ENCODE measurements around the gene ADAM12.

The ADAM12 gene

DNA sequence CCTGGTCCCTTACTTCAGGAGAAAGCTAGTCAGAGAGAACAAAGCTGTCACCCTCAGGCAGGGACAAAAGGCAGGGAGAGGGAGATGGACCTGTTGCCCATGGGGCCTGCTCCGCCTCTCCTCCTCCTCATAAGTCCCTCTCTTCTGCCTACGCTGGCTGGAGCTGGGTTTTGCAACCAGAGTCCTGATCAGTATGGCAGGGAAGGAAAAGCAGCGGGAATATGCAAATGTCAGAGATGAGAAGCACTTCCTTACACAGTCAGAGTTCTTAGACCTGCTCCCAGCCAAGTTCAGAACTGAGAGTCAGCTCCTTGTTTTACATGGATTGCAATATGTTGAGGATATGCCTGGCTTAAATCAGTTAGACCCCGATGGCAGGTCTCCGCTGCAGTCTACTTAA lies 231.1 kb downstream of the ADAM12 start:
- H3K4me1 ChIP-seq (ENCODE audit: control insufficient read depth, insufficient read depth, low read length, poor library complexity, severe bottlenecking): no peaks in the 10 kb centered on the region
- H3K9me3 ChIP-seq (ENCODE audit: control insufficient read depth, low read length): no peaks in the 10 kb centered on the region
- H3K27me3 ChIP-seq (replicated peaks; ENCODE audit: control insufficient read depth, insufficient read depth, low read length, poor library complexity, severe bottlenecking): no peaks in the 10 kb centered on the region
- H3K27ac ChIP-seq (ENCODE audit: insufficient read depth, low read length, poor library complexity, severe bottlenecking): no peak overlapping the region
- no peak for DNase-seq
- no peaks in the 10 kb centered on the region for H3K36me3 ChIP-seq (ENCODE audit: control insufficient read depth, insufficient read depth, low read length)
- no peak overlapping the region for H3K4me3 ChIP-seq (ENCODE audit: insufficient read depth, low read depth, low read length, poor library complexity, severe bottlenecking)

DNA sequence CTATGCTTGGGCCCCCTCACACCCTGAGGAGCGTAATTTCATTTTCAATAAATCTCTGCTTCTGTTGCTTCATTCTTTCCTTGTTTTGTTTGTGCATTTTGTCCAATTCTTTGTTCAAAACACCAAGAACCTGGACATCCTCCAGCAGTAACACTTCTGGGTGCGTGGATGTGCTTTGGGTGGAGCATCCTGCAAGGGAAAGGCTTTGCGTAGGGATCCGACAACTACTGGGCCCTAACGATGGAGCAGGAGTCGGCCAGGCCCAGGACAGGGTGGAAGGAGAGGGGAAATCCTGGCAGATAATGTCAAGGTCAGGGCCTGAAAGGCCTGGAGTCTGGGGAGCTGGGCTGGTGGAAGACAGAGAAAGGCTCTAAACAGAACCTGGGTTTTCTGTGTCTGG lies 231.8 kb downstream of the ADAM12 start:
- H3K27ac ChIP-seq (ENCODE audit: insufficient read depth, low read length, poor library complexity, severe bottlenecking): no peak overlapping the region
- H3K9me3 ChIP-seq (ENCODE audit: control insufficient read depth, low read length): no peaks in the 10 kb centered on the region
- H3K4me1 ChIP-seq (ENCODE audit: control insufficient read depth, insufficient read depth, low read length, poor library complexity, severe bottlenecking): no peaks in the 10 kb centered on the region
- H3K4me3 ChIP-seq (ENCODE audit: insufficient read depth, low read depth, low read length, poor library complexity, severe bottlenecking): no peak overlapping the region
- no peaks in the 10 kb centered on the region for H3K36me3 ChIP-seq (ENCODE audit: control insufficient read depth, insufficient read depth, low read length)
- H3K27me3 ChIP-seq (replicated peaks; ENCODE audit: control insufficient read depth, insufficient read depth, low read length, poor library complexity, severe bottlenecking): no peaks in the 10 kb centered on the region
- DNase-seq: no peak

DNA sequence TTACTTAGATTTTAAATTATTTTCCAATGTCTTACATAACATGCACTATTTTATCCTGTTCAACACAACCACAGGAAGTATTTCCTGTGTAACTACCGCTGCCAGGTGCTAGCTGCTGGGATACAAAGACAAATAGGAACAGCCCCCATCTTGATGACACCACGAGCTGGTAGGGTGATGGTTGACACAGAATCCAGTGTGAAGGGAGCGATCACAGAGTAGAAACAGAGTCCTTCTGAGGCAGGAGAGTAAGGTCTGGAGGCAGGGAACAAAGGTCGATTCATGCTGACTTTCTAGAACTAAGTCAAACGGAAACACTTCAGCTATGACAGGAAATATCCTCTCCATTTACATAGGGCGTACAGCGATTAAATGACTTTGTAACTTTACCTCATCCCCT lies 232.3 kb downstream of the ADAM12 start:
- DNase-seq: no peak
- no peaks in the 10 kb centered on the region for H3K27me3 ChIP-seq (replicated peaks; ENCODE audit: control insufficient read depth, insufficient read depth, low read length, poor library complexity, severe bottlenecking)
- H3K4me1 ChIP-seq (ENCODE audit: control insufficient read depth, insufficient read depth, low read length, poor library complexity, severe bottlenecking): no peaks in the 10 kb centered on the region
- H3K9me3 ChIP-seq (ENCODE audit: control insufficient read depth, low read length): no peaks in the 10 kb centered on the region
- no peak overlapping the region for H3K4me3 ChIP-seq (ENCODE audit: insufficient read depth, low read depth, low read length, poor library complexity, severe bottlenecking)
- H3K27ac ChIP-seq (ENCODE audit: insufficient read depth, low read length, poor library complexity, severe bottlenecking): no peak overlapping the region
- H3K36me3 ChIP-seq (ENCODE audit: control insufficient read depth, insufficient read depth, low read length): no peaks in the 10 kb centered on the region

DNA sequence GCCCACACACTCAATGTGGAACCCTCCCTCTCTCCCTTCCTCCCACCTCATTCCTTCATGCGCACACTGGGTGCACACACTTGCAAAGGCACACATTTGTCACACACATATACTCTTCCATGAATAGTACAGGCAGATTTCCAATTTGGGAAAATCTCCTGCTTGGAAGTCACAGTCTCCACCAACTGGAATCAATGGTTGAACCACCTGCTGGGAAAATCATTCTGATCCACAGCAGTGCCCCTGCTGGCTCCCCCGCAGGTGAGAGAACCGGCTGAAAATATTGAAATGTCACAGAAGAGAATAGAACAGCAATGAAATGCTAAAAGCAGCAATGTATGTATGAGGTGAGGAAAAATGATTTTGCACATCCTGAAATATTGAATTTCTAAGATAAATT lies 232.7 kb downstream of the ADAM12 start:
- no peak for DNase-seq
- no peaks in the 10 kb centered on the region for H3K36me3 ChIP-seq (ENCODE audit: control insufficient read depth, insufficient read depth, low read length)
- H3K27ac ChIP-seq (ENCODE audit: insufficient read depth, low read length, poor library complexity, severe bottlenecking): no peak overlapping the region
- no peaks in the 10 kb centered on the region for H3K4me1 ChIP-seq (ENCODE audit: control insufficient read depth, insufficient read depth, low read length, poor library complexity, severe bottlenecking)
- no peaks in the 10 kb centered on the region for H3K27me3 ChIP-seq (replicated peaks; ENCODE audit: control insufficient read depth, insufficient read depth, low read length, poor library complexity, severe bottlenecking)
- H3K4me3 ChIP-seq (ENCODE audit: insufficient read depth, low read depth, low read length, poor library complexity, severe bottlenecking): no peak overlapping the region
- no peaks in the 10 kb centered on the region for H3K9me3 ChIP-seq (ENCODE audit: control insufficient read depth, low read length)

DNA sequence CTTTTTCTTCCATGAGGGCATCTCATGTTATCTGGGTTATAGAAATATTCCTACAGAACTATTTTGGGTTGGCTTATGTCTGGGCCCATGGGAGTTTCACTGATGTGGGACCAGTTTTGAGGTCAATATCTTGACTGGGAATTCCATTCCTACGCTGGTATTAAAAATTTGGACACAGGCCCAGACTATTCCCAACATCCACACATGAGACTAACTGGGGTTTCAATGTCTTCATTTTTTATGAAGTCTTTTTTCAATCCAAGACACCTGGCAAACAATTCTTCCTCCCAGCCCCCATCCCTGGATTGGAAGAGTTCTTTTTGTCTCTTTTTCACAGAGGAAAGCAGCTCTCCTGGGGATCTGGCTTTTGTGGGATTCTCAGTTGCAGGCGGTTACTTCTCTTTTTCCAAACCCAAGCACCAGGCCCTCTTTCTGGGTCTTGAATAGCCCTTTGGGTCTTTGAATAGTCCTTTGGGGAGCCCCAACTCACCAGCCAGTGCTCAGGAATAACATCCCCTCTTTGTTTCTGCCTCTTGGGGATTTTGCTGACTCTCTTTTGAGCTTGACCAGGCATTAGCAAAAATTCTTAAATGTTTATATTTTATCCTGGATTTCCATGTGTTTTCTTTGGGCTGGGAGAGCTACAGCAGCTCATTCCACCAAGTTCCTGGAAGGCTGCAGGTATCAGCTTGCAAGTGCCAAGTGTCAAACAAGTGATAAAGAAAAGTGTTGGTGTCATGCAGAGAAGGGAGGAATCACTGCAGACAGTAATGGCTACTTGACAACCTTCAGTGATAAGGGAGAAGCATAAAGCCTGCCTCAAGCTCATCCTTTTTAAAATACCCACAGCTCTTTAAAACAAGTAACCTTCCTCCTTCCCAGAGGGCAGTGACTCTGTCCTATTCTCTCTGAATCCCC lies 234.3 kb downstream of the ADAM12 start:
- Histone ChIP-seq H3K9me3 (ENCODE audit: control insufficient read depth, low read length) (no peaks in the 10 kb centered on the region), H3K4me1 (ENCODE audit: control insufficient read depth, insufficient read depth, low read length, poor library complexity, severe bottlenecking) (no peaks in the 10 kb centered on the region), H3K27ac (ENCODE audit: insufficient read depth, low read length, poor library complexity, severe bottlenecking) (no peak overlapping the region), H3K27me3 (replicated peaks; ENCODE audit: control insufficient read depth, insufficient read depth, low read length, poor library complexity, severe bottlenecking) (no peaks in the 10 kb centered on the region), H3K36me3 (ENCODE audit: control insufficient read depth, insufficient read depth, low read length) (no peaks in the 10 kb centered on the region), H3K4me3 (ENCODE audit: insufficient read depth, low read depth, low read length, poor library complexity, severe bottlenecking) (no peak overlapping the region)
- DNase-seq: no peak

DNA sequence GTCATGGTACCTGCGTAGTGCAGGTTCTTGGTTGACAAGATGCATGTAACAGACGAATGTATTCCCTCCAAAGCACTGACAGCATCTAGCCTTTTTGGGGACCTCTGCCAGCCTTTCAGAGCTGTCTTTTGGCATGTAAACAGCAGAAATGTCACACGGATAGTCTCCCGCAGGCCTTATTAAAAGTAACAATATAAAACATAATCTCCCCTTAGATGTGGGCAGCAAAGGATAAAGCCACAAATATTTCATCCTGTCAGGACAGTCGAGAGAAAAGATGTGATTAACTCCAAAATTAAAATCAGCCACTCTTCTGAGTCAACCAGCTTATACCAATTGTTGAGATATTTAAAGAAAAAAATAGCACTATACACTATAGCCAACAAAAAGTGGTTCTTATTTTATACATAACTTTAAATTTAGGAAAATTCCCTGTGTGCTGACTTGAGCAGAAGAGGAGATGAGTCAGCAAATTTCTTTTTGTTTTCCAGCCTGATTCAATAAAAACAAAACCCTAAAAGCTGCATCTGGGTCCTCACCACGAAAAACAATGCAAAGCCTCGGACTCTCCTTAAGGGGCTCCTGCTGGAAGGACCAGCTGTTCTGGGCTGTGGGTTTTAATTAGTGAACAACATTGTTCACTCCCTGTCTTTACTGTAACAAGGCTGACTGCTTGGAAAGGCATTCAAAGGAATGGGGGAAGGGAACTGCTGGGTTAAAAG lies 240.2 kb downstream of the ADAM12 start:
- H3K4me3 ChIP-seq (ENCODE audit: insufficient read depth, low read depth, low read length, poor library complexity, severe bottlenecking): no peak overlapping the region
- no peaks in the 10 kb centered on the region for H3K4me1 ChIP-seq (ENCODE audit: control insufficient read depth, insufficient read depth, low read length, poor library complexity, severe bottlenecking)
- H3K36me3 ChIP-seq (ENCODE audit: control insufficient read depth, insufficient read depth, low read length): no peaks in the 10 kb centered on the region
- no peaks in the 10 kb centered on the region for H3K9me3 ChIP-seq (ENCODE audit: control insufficient read depth, low read length)
- no peaks in the 10 kb centered on the region for H3K27me3 ChIP-seq (replicated peaks; ENCODE audit: control insufficient read depth, insufficient read depth, low read length, poor library complexity, severe bottlenecking)
- DNase-seq: no peak
- H3K27ac ChIP-seq (ENCODE audit: insufficient read depth, low read length, poor library complexity, severe bottlenecking): no peak overlapping the region

DNA sequence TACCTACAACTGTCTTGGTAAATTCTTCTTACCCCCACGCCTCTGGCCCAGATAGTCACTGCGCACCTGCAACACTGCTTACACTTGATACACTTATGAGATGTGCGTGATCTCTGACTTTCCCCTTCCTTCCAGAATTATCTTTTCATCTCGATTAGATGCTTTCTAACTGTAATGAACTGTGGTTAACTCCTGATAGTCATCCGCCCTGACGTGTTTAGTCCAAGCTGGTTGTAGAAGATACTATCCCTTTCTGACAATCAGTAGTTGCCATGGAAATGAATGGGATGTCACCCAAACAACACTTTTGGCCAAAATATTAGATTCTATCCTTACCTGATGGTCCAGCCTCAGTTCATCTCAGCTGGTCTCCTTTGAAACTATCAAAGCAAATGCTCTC lies 241.5 kb downstream of the ADAM12 start:
- no peaks in the 10 kb centered on the region for H3K9me3 ChIP-seq (ENCODE audit: control insufficient read depth, low read length)
- H3K4me1 ChIP-seq (ENCODE audit: control insufficient read depth, insufficient read depth, low read length, poor library complexity, severe bottlenecking): no peaks in the 10 kb centered on the region
- H3K27me3 ChIP-seq (replicated peaks; ENCODE audit: control insufficient read depth, insufficient read depth, low read length, poor library complexity, severe bottlenecking): no peaks in the 10 kb centered on the region
- H3K36me3 ChIP-seq (ENCODE audit: control insufficient read depth, insufficient read depth, low read length): no peaks in the 10 kb centered on the region
- H3K4me3 ChIP-seq (ENCODE audit: insufficient read depth, low read depth, low read length, poor library complexity, severe bottlenecking): no peak overlapping the region
- DNase-seq: no peak
- no peak overlapping the region for H3K27ac ChIP-seq (ENCODE audit: insufficient read depth, low read length, poor library complexity, severe bottlenecking)

DNA sequence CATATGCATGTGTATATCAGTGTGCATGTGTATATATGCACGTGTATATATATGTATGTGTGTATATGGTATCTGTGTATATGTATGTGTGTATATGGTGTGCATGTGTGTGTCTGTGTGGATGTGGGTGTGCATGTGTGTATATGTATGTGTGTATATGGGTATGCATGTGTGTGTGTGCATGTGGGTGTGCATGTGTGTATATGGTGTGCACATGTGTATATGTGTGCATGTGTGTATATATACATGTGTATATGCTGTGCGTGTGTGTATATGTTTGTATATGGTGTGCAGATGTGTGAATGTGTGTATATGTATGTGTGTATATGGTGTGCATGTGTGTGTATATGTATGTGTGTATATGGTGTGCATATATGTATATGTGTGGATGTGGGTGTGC lies 245.2 kb downstream of the ADAM12 start:
- H3K9me3 ChIP-seq (ENCODE audit: control insufficient read depth, low read length): no peaks in the 10 kb centered on the region
- no peak overlapping the region for H3K4me3 ChIP-seq (ENCODE audit: insufficient read depth, low read depth, low read length, poor library complexity, severe bottlenecking)
- H3K4me1 ChIP-seq (ENCODE audit: control insufficient read depth, insufficient read depth, low read length, poor library complexity, severe bottlenecking): no peaks in the 10 kb centered on the region
- H3K27ac ChIP-seq (ENCODE audit: insufficient read depth, low read length, poor library complexity, severe bottlenecking): no peak overlapping the region
- no peaks in the 10 kb centered on the region for H3K27me3 ChIP-seq (replicated peaks; ENCODE audit: control insufficient read depth, insufficient read depth, low read length, poor library complexity, severe bottlenecking)
- DNase-seq: no peak
- no peaks in the 10 kb centered on the region for H3K36me3 ChIP-seq (ENCODE audit: control insufficient read depth, insufficient read depth, low read length)

DNA sequence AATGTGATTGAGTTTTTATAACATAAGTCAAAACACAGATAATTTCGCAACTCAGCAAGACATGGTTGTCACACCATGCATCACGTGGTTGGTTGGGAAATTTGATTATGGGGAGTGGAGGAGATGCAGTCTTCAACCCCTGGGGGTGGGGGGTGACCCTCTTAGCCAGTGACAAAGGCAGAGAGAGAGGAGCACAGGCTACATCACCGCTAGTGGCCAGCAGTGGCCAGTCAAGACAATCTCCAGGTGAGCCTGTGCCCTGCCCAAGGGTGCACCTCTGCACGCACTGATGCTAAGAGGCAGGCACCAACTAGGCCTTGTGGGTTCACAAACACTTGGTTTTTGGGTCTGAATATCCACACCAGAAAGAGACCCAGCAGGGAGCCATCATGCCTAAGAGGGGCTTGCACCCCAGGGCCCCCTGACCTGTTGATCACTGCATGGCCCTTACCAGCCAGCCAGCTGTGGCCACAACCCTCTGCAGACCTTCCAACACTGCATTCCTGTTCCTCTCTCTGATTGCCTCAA lies 247.5 kb downstream of the ADAM12 start:
- H3K36me3 ChIP-seq (ENCODE audit: control insufficient read depth, insufficient read depth, low read length): no peaks in the 10 kb centered on the region
- H3K4me1 ChIP-seq (ENCODE audit: control insufficient read depth, insufficient read depth, low read length, poor library complexity, severe bottlenecking): no peaks in the 10 kb centered on the region
- H3K9me3 ChIP-seq (ENCODE audit: control insufficient read depth, low read length): no peaks in the 10 kb centered on the region
- DNase-seq: no peak
- no peak overlapping the region for H3K27ac ChIP-seq (ENCODE audit: insufficient read depth, low read length, poor library complexity, severe bottlenecking)
- H3K27me3 ChIP-seq (replicated peaks; ENCODE audit: control insufficient read depth, insufficient read depth, low read length, poor library complexity, severe bottlenecking): no peaks in the 10 kb centered on the region
- no peak overlapping the region for H3K4me3 ChIP-seq (ENCODE audit: insufficient read depth, low read depth, low read length, poor library complexity, severe bottlenecking)
